GM12878 (cell line): ENCODE data around the gene SLC24A3.

ENCODE experiments used
- BMI1 ChIP-seq: fragments of 450-650 bp; IDR thresholded peaks from 2 replicates; pipeline ENCODE4 v1.6.1; 2016; ENCODE audit warnings: mild to moderate bottlenecking, moderate library complexity, borderline replicate concordance
- CBFB ChIP-seq: IDR thresholded peaks from 2 replicates; pipeline ENCODE4 v1.6.1; 2016; ENCODE audit warnings: antibody characterized with exemption, low read depth
- CHD4 ChIP-seq: fragments of 200-600 bp; sonication (generic); IDR thresholded peaks from 2 replicates; pipeline ENCODE4 v1.6.1; 2016; ENCODE audit warnings: mild to moderate bottlenecking
- EGR1 ChIP-seq, 2 experiments: IDR thresholded peaks; 1 replicate in 1 of 2; 2 replicates in 1 of 2; pipeline ENCODE4 v1.6.1; 2011 to 2012; ENCODE audit warnings: low read depth in 2 of 2, low read length in 2 of 2, borderline replicate concordance in 1 of 2, mild to moderate bottlenecking in 1 of 2, moderate library complexity in 1 of 2
- GABPA ChIP-seq: IDR thresholded peaks from 2 replicates; pipeline ENCODE4 v1.6.1; 2014; ENCODE audit warnings: antibody characterized with exemption, low read depth, mild to moderate bottlenecking, inconsistent platforms
- KDM1A ChIP-seq: fragments of 200-600 bp; sonication (generic); IDR thresholded peaks from 2 replicates; pipeline ENCODE4 v1.6.1; 2016; ENCODE audit warnings: borderline replicate concordance
- NFYB ChIP-seq: IDR thresholded peaks from 2 replicates; pipeline ENCODE4 v1.6.1; 2011; ENCODE audit warnings: low read depth, mild to moderate bottlenecking, low read length, improper control_type of control experiment, moderate library complexity; ENCODE audit not compliant: insufficient read depth
- PAX5 ChIP-seq: IDR thresholded peaks from 2 replicates; pipeline ENCODE4 v1.6.1; 2011; ENCODE audit warnings: low read depth, low read length, borderline replicate concordance
- POLR2AphosphoS5 ChIP-seq: IDR thresholded peaks from 2 replicates; pipeline ENCODE4 v1.6.1; 2011; ENCODE audit warnings: mild to moderate bottlenecking, low read length, inconsistent platforms
- SIN3A ChIP-seq: IDR thresholded peaks from 2 replicates; pipeline ENCODE4 v1.6.1; 2012; ENCODE audit warnings: low read depth, low read length, improper control_type of control experiment
- TF ChIP-seq, protein P1 (sequence below): IDR thresholded peaks from 2 replicates; pipeline ENCODE4 v1.6.1; 2011; ENCODE audit warnings: low read depth, low read length, improper control_type of control experiment, borderline replicate concordance
- TF ChIP-seq, protein P2 (sequence below): fragments of 450-650 bp; IDR thresholded peaks from 2 replicates; pipeline ENCODE4 v1.6.1; 2018; ENCODE audit warnings: borderline replicate concordance, mild to moderate bottlenecking; ENCODE audit not compliant: partially characterized antibody

DNA sequence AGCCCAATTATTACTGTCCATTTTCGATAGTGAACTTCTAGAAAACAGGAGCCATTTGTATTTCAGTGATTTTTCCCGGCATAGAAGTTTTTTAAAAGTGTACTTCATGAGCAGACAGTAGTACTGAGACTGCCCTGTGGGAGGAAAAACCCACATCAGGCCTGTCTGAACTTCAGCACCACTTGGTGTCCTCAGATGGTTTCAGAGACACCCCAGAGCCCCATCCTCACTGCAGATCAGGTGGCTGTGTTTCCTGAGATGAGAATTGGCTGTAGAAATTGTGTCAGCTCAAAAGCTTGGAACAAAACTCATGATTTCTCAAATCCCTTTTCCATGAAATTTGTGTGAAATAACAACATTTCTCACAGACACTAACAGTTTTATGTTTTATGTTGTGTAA lies 435.6 kb downstream of the SLC24A3 start:
- no peak for TF ChIP-seq POLR2AphosphoS5
- no peak for TF ChIP-seq NFYB
- TF ChIP-seq BMI1 = no peak
- no peak for TF ChIP-seq KDM1A
- TF ChIP-seq CBFB = no peak
- TF ChIP-seq, protein P1, sequence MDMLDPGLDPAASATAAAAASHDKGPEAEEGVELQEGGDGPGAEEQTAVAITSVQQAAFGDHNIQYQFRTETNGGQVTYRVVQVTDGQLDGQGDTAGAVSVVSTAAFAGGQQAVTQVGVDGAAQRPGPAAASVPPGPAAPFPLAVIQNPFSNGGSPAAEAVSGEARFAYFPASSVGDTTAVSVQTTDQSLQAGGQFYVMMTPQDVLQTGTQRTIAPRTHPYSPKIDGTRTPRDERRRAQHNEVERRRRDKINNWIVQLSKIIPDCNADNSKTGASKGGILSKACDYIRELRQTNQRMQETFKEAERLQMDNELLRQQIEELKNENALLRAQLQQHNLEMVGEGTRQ = no peak
- no peak for TF ChIP-seq CHD4
- no peak for TF ChIP-seq PAX5
- no peak for TF ChIP-seq SIN3A
- TF ChIP-seq GABPA = no peak
- TF ChIP-seq EGR1 (IDR thresholded peaks at IDR 0.05; ENCODE audit: borderline replicate concordance in 1 of 2, low read depth in 2 of 2, low read length in 2 of 2) = no peak
- TF ChIP-seq, protein P2, sequence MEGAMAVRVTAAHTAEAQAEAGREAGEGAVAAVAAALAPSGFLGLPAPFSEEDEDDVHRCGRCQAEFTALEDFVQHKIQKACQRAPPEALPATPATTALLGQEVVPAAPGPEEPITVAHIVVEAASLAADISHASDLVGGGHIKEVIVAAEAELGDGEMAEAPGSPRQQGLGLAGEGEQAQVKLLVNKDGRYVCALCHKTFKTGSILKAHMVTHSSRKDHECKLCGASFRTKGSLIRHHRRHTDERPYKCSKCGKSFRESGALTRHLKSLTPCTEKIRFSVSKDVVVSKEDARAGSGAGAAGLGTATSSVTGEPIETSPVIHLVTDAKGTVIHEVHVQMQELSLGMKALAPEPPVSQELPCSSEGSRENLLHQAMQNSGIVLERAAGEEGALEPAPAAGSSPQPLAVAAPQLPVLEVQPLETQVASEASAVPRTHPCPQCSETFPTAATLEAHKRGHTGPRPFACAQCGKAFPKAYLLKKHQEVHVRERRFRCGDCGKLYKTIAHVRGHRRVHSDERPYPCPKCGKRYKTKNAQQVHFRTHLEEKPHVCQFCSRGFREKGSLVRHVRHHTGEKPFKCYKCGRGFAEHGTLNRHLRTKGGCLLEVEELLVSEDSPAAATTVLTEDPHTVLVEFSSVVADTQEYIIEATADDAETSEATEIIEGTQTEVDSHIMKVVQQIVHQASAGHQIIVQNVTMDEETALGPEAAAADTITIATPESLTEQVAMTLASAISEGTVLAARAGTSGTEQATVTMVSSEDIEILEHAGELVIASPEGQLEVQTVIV = no peak
